Activated CD4-positive, alpha-beta T cell treated with anti-CD3 and anti-CD28 coated beads for 36 hours (primary cell): ENCODE data around the gene C10orf95. TPM values are rescaled to one million over a fixed set of nuclear protein-coding genes. Genes with fewer than 3 reads are reported as not detected.

Experiments used
- ATAC-seq: fragments of 200-7000 bp; cut with Tn5 transposase; one replicate; pipeline ENCODE4 v1.10.0; 2021; ENCODE audit warnings: mild to moderate bottlenecking, moderate library complexity
- CTCF ChIA-PET: fragments of 350-600 bp; sonication (Branson Sonifier 250); formaldehyde crosslinking; loops from one replicate; lab custom pipeline; 2021; ENCODE audit warnings: antibody characterized with exemption; lab: Charles Lee
- POLR2A ChIA-PET: fragments of 350-600 bp; sonication (Branson Sonifier 250); formaldehyde crosslinking; loops from one replicate; lab custom pipeline; 2021; ENCODE audit warnings: antibody characterized with exemption, inconsistent platforms; lab: Charles Lee
- DNase-seq: peaks from one replicate; pipeline ENCODE4 v3.0.0-alpha.2; 2020
- H3K27ac Mint-ChIP-seq: one replicate; pipeline ENCODE4 v1.8.0; 2021; ENCODE audit warnings: mixed read lengths
- H3K27me3 Mint-ChIP-seq: one replicate; pipeline ENCODE4 v1.8.0; 2021; ENCODE audit warnings: mixed read lengths
- H3K36me3 Mint-ChIP-seq: one replicate; pipeline ENCODE4 v1.8.0; 2021; ENCODE audit warnings: low read depth, mixed read lengths
- H3K4me1 Mint-ChIP-seq: one replicate; pipeline ENCODE4 v1.8.0; 2021; ENCODE audit warnings: mixed read lengths
- H3K4me3 Mint-ChIP-seq: one replicate; pipeline ENCODE4 v1.8.0; 2021; ENCODE audit warnings: mild to moderate bottlenecking, moderate library complexity, mixed read lengths
- H3K9me3 Mint-ChIP-seq: one replicate; pipeline ENCODE4 v1.8.0; 2021; ENCODE audit warnings: low read depth, mixed read lengths
- intact Hi-C, 2 experiments: fragments of 100-400 bp; cut with DNase I in 1 of 2; cut with micrococcal nuclease in 1 of 2; formaldehyde crosslinking; loops; one replicate each; pipeline versions ENCODE4 v1.14.2 to v1.15.1; 2022 to 2024; cut with DNase I, micrococcal nuclease
- total RNA-seq, 2 experiments: library from RNA; stranded (reverse); gene quantifications; one replicate each; pipeline ENCODE4 v1.2.3, GENCODE V29; 2021

Gene C10orf95
- total RNA-seq, 2 experiments from 2014 or later: 0.27 to 0.32 TPM

DNA sequence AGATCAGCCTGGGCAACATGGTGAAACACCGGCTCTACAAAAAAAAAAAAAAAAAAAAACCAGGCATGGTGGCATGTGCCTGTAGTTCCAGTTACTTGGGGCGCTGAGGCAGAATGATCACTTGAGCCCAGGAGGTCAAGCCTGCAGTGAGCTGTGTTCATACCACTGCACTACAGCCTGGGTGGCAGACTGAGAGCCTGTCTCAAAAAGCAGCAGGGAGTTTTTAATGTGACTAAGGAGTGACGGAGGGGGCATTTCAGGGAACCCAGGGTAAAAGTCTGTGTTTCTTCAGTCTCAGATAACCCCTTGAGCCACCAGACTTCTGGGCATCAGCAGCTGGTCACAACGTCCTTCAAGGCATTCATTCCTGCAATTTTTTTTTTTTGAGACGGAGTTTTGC lies 2.2 kb upstream of the C10orf95 start:
- Mint-ChIP-seq H3K27me3 (no peaks in the 10 kb centered on the region), H3K9me3 (no peaks in the 10 kb centered on the region), H3K27ac (peak overlapping the region; percentile 95), H3K36me3 (peaks cover 29% of the 10 kb centered on the region), H3K4me3 (no peak overlapping the region), H3K4me1 (peaks cover 25% of the 10 kb centered on the region)
- ChIA-PET POLR2A (interaction anchor here (0.6 to 1.1 kb wide), 2 partner anchors 8 to 11 kb away, joined by 3 read pairs; no protein-coding TSS in a partner anchor), CTCF (interaction anchor here (0.7 to 4.8 kb wide), 7 partner anchors 9 to 284 kb away, joined by 3 to 25 read pairs (median 3); no protein-coding TSS in a partner anchor)
- ATAC-seq (no peak), DNase-seq (no peak)
- intact Hi-C loops: loop anchor here in 1 of 2 experiments (1.0 kb wide), 1 partner anchor 8 kb away; no protein-coding TSS in a partner anchor

DNA sequence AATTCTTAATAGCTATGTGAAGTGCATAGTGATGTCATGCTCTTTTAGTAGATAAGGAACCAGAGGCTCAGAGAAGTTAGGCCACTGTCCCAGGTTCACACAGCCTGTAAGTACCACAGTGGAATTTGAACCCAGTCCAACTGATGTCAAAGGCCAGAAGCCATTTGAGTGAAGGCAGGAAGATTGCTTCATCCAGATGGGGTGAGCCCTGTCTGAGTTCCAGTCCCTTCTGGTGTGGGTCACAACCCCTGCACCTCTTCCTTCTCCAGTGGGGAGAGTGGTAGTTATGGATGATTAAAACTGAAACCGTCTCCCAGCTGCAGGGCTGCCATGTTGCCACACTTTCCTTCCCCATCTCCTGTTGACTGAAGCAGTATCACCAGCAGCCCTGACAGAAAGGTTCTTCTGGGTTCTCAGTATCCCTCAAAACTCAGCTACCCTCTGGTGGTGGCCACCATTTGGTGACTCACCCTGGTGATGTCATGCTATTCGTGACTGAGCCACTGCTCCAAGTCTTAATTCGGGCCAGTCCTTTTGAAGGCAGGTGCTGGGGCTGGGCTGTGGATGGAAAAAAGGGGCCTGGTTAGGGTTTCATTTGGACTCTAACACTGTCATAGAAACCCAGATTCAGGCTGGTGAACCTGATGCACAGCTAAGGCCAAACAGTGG lies 1.5 kb upstream of the C10orf95 start:
- Mint-ChIP-seq H3K27me3 (no peaks in the 10 kb centered on the region), H3K27ac (peak overlapping the region; percentile 95), H3K4me3 (peak overlapping the region; percentile 29), H3K4me1 (peaks cover 25% of the 10 kb centered on the region), H3K9me3 (no peaks in the 10 kb centered on the region), H3K36me3 (peaks cover 29% of the 10 kb centered on the region)
- ChIA-PET CTCF (interaction anchor here (0.6 to 4.8 kb wide), 10 partner anchors 9 to 560 kb away, joined by 3 to 25 read pairs (median 3); no protein-coding TSS in a partner anchor), POLR2A (interaction anchor here (0.6 to 1.1 kb wide), 4 partner anchors 9 to 22 kb away, joined by 3 to 9 read pairs (median 3); no protein-coding TSS in a partner anchor)
- intact Hi-C loops: loop anchor here in 1 of 2 experiments (1.0 kb wide), 1 partner anchor 8 kb away; no protein-coding TSS in a partner anchor
- ATAC-seq: peak; percentile 55
- DNase-seq: peak; percentile 85

DNA sequence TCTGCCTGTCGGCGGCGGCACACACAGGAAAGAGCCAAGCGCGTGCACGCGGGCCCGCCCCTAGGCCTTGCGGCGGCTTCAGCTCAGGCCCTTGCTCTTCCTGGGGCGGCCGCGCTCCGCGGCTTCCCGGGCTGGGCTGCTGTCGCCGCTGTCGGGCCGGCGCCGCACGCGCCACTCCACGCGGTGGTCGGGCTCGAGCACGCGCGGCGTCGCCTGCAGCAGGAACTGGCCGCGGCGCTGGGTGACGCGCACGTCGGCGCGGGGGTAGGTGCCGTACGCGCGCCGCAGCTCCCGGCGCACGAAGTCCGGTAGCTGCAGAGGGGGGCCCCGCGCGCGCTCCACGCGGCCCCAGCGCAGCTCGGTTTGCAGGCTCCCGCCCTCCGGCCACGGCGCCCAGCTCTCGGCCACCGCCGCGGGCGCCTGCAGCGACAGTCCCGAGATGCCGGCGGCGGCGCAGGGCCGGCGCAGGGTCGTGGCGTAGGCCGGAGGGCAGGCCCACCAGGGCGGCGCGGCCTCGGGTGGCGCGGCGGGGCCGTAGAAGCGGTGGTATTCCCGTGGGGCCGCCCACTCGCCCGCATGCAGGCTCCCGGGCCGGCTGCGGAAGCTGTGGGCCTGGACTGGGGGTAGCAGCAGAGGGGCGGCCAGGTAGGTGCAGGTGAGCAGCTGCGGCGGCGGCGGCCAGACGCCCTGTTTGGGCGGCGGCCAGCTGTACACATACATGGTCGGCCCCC lies 804 bp downstream of the C10orf95 start:
- peak overlapping the region; percentile 93 for H3K27ac Mint-ChIP-seq
- DNase-seq: peak; percentile 91
- CTCF ChIA-PET: interaction anchor here (0.5 to 4.8 kb wide), 15 partner anchors 12 to 1243 kb away, joined by 3 to 25 read pairs (median 4); partner anchors contain the start of genes CUEDC2 and FBXL15
- peaks cover 25% of the 10 kb centered on the region for H3K4me1 Mint-ChIP-seq
- peaks cover 21% of the 10 kb centered on the region for H3K36me3 Mint-ChIP-seq
- H3K27me3 Mint-ChIP-seq: no peaks in the 10 kb centered on the region
- POLR2A ChIA-PET: interaction anchor here (0.6 to 2.1 kb wide), 11 partner anchors 11 to 110 kb away, joined by 3 to 9 read pairs (median 3); partner anchors contain the start of genes CUEDC2, FBXL15 and NFKB2
- peak; percentile 66 for ATAC-seq
- intact Hi-C loops: loop anchor here (1.0 to 2.0 kb wide), 10 partner anchors 11 to 298 kb away; partner anchors contain the start of genes ACTR1A (in 2 of the 2), CUEDC2 (in 1 of the 2) and NOLC1 (in 1 of the 2)
- H3K4me3 Mint-ChIP-seq: peak overlapping the region; percentile 95
- H3K9me3 Mint-ChIP-seq: no peaks in the 10 kb centered on the region

DNA sequence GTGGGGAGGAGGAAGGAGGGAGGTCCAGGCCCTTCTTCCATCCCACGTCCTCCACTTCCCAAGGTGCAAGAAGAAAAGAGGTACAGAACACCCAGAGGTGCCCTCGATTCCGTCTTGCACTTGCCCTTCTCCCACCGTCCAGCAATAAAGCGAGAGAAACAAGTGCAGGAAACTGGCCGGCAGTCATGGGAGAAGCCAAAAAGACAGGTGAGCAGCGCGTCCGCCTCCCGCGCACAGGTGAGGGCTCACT lies 1.3 kb downstream of the C10orf95 start:
- intact Hi-C loops: loop anchor here (1.0 to 2.0 kb wide), 10 partner anchors 11 to 298 kb away; partner anchors contain the start of genes ACTR1A (in 1 of the 2), CUEDC2 (in 1 of the 2) and NOLC1 (in 1 of the 2)
- ChIA-PET POLR2A (interaction anchor here (0.6 to 2.1 kb wide), 9 partner anchors 11 to 109 kb away, joined by 3 to 9 read pairs (median 3); partner anchors contain the start of genes CUEDC2, FBXL15 and NFKB2), CTCF (interaction anchor here (0.7 to 4.8 kb wide), 9 partner anchors 12 to 98 kb away, joined by 3 to 25 read pairs (median 5); partner anchors contain the start of genes CUEDC2 and FBXL15)
- H3K4me1 Mint-ChIP-seq: peaks cover 25% of the 10 kb centered on the region
- H3K36me3 Mint-ChIP-seq: peaks cover 19% of the 10 kb centered on the region
- no peak for ATAC-seq
- no peak for DNase-seq
- H3K9me3 Mint-ChIP-seq: no peaks in the 10 kb centered on the region
- H3K27me3 Mint-ChIP-seq: no peaks in the 10 kb centered on the region
- H3K4me3 Mint-ChIP-seq: peak overlapping the region; percentile 95
- peak overlapping the region; percentile 93 for H3K27ac Mint-ChIP-seq

DNA sequence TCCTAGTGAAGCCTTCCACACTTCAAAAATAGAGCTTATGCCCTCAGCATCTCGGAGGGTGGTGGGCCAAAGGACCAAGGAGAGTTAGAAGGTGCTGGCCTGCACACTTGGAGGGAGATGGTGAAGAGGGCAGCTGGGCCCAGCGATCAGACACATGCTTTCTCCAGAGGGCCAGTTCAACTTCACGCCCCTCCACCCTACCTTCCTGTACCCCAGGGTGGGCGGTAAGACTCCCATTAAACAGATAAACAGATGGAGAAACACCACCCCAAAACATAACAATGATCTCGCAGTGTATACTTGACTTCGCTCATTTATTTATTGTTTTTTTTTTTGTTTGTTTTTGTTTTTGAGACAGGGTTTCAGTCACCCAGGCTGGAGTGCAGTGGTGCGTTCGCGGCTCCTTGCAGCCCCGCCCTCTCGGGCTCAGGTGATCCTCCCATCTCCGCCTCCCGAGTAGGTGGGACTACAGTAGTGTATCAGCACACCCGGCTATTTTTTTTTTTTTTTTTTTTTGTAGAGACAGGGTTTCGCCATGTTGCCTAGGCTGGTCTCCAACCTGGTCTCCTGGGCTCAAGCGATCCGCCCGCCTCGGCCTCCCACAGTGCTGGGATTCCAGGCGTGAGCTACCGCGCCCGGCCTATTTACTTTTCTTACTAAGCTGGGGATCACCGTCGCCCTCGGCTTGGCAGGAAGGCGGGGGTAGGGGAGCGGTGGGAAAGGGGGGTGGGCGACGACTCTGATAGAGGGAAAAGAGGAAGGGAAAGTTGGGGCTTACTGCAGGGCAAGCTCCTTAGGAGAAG lies 1.8 kb downstream of the C10orf95 start:
- peaks cover 25% of the 10 kb centered on the region for H3K4me1 Mint-ChIP-seq
- H3K9me3 Mint-ChIP-seq: no peaks in the 10 kb centered on the region
- POLR2A ChIA-PET: interaction anchor here (0.6 to 2.1 kb wide), 9 partner anchors 12 to 109 kb away, joined by 3 to 9 read pairs (median 3); partner anchors contain the start of genes CUEDC2 and FBXL15
- intact Hi-C loops: loop anchor here (1.0 to 2.0 kb wide), 11 partner anchors 12 to 297 kb away; partner anchors contain the start of genes CUEDC2 (in 2 of the 2), ACTR1A (in 1 of the 2) and NOLC1 (in 1 of the 2)
- H3K27ac Mint-ChIP-seq: peak overlapping the region; percentile 93
- peaks cover 17% of the 10 kb centered on the region for H3K36me3 Mint-ChIP-seq
- ATAC-seq: peak; percentile 75
- DNase-seq: peak; percentile 94
- H3K4me3 Mint-ChIP-seq: peak overlapping the region; percentile 95
- CTCF ChIA-PET: interaction anchor here (0.7 to 4.8 kb wide), 10 partner anchors 13 to 97 kb away, joined by 3 to 25 read pairs (median 6); partner anchors contain the start of genes CUEDC2 and FBXL15
- no peaks in the 10 kb centered on the region for H3K27me3 Mint-ChIP-seq

DNA sequence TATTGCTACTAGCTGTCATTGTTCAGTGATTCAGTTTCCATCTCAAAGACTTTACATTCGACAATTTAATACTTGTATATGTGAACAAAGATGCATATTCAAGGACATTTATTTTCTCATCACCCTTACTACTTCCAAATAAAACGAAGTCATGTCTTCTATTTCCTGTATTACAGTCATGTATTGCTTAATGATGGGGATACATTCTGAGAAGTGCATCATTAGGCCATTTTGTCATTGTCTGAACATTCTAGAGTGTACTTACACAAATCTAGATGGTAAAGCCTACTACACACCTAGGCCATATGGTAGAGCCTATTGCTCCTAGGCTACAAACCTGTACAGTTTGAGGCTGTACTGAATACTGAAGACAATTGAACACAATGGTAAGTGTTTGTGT lies 6.5 kb downstream of the C10orf95 start:
- Mint-ChIP-seq H3K4me1 (peaks cover 8% of the 10 kb centered on the region), H3K4me3 (no peak overlapping the region), H3K27me3 (no peaks in the 10 kb centered on the region), H3K9me3 (no peaks in the 10 kb centered on the region), H3K36me3 (no peaks in the 10 kb centered on the region), H3K27ac (no peak overlapping the region)
- no peak for ATAC-seq
- CTCF ChIA-PET: no interaction called here
- POLR2A ChIA-PET: no interaction called here
- no peak for DNase-seq
- intact Hi-C loops: no loop called here

DNA sequence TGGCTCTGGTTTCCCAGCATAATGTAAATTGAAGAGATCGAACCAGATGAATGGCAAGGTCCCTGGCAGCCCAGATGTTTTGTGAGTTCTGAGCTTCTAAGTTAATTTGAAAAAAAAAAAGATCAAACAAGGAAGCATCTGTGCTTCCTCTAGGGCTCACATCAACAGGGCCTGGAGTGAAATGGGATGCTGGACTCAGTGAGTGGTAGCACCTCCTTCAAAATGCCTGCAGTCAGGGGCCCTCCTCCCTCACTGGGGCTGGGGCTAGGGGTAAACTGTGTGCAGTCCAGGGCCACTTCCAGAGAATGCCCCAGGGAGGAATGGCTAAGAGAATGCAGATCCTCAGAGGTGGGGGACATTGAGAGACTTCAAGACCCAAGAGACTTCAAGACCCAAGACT lies 13.0 kb downstream of the C10orf95 start:
- Mint-ChIP-seq H3K36me3 (peaks cover 9% of the 10 kb centered on the region), H3K27ac (no peak overlapping the region), H3K27me3 (no peaks in the 10 kb centered on the region), H3K9me3 (no peaks in the 10 kb centered on the region), H3K4me1 (peaks cover 38% of the 10 kb centered on the region), H3K4me3 (no peak overlapping the region)
- ChIA-PET POLR2A (no interaction called here), CTCF (interaction anchor here (0.6 to 1.0 kb wide), 2 partner anchors 206 to 208 kb away, joined by 3 read pairs; no protein-coding TSS in a partner anchor)
- intact Hi-C loops: loop anchor here in 1 of 2 experiments (10.0 kb wide), 1 partner anchor 956 kb away; the partner anchor contains the start of genes ATP5MK and PDCD11
- no peak for ATAC-seq
- DNase-seq: no peak

DNA sequence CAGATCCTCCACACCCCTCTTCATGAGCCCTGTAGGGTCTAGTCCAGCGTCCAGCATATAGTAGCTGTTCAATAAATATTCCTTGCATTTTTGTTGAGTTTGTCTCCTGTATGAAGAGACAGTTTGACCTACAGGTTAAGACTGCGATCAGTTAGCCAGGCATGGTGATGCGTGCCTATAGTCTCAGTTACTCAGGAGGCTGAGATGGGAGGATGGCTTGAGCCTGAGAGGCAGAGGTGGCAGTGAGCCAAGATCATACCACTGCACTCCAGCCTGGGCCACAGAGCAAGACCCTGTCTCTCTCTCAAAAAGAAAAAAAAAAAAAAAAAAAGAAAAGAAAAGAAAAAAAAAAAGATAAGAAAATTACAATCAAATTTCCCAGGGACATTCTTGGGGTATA lies 13.8 kb downstream of the C10orf95 start:
- ATAC-seq: no peak
- Mint-ChIP-seq H3K4me1 (peaks cover 42% of the 10 kb centered on the region), H3K27me3 (no peaks in the 10 kb centered on the region), H3K4me3 (peak overlapping the region; percentile 77), H3K36me3 (peaks cover 9% of the 10 kb centered on the region), H3K9me3 (no peaks in the 10 kb centered on the region), H3K27ac (no peak overlapping the region)
- POLR2A ChIA-PET: no interaction called here
- no peak for DNase-seq
- intact Hi-C loops: loop anchor here in 1 of 2 experiments (10.0 kb wide), 1 partner anchor 957 kb away; the partner anchor contains the start of genes ATP5MK and PDCD11
- CTCF ChIA-PET: interaction anchor here (0.6 kb wide), 1 partner anchor 207 kb away, joined by 3 read pairs; no protein-coding TSS in a partner anchor

DNA sequence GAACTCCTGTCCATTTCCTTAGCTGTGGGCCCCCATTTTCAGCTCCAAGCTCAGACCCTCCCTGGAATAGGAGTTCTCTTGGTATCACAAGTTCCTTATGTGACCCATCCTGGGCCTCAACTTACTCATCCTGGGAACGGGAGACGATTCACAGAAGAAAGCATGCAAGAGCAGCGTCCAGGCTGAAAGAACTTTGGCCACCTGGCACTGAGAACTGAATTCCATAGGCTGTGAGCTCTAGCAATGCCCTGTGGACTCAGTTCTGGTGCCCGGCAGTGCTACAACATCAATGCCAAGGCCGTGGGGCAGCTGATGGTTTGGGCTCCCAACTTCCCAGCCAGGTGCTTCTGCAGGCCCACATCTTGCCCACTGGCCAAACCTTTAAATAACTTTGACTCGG lies 15.0 kb downstream of the C10orf95 start:
- ChIA-PET CTCF (interaction anchor here (0.9 to 3.6 kb wide), 6 partner anchors 14 to 84 kb away, joined by 3 to 26 read pairs (median 4); partner anchors contain the start of genes C10orf95 and FBXL15), POLR2A (interaction anchor here (0.6 to 0.8 kb wide), 3 partner anchors 14 to 41 kb away, joined by 3 to 9 read pairs (median 4); partner anchors contain the start of gene NFKB2)
- H3K4me3 Mint-ChIP-seq: peak overlapping the region; percentile 77
- peak overlapping the region; percentile 93 for H3K27ac Mint-ChIP-seq
- intact Hi-C loops: loop anchor here in 1 of 2 experiments (10.0 kb wide), 1 partner anchor 958 kb away; the partner anchor contains the start of genes ATP5MK and PDCD11
- ATAC-seq: no peak
- DNase-seq: no peak
- H3K4me1 Mint-ChIP-seq: peaks cover 46% of the 10 kb centered on the region
- peaks cover 9% of the 10 kb centered on the region for H3K36me3 Mint-ChIP-seq
- H3K9me3 Mint-ChIP-seq: no peaks in the 10 kb centered on the region
- H3K27me3 Mint-ChIP-seq: no peaks in the 10 kb centered on the region
